Activated T-helper 2 cell treated with anti-CD3 and anti-CD28 coated beads, Interferon-gamma antibody, Interleukin-2, Interleukin-4, amounts not matched to agents 10 μg/mL and 5 μg/mL and 100 μg/mL, durations not matched to agents 14 hours and 24 hours and 36 hours (primary cell): ENCODE measurements around the gene LRRC45. TPM values are rescaled to one million over a fixed set of nuclear protein-coding genes. Genes with fewer than 3 reads are reported as not detected.

Experiments used
- DNase-seq: peaks from one replicate; pipeline ENCODE4 v3.0.0; 2021; ENCODE audit warnings: low spot score
- H3K27ac Mint-ChIP-seq: one replicate; pipeline ENCODE4 v1.8.0; 2021; ENCODE audit warnings: mixed read lengths
- H3K27me3 Mint-ChIP-seq: one replicate; pipeline ENCODE4 v1.8.0; 2021; ENCODE audit warnings: low read depth, mixed read lengths
- H3K36me3 Mint-ChIP-seq: one replicate; pipeline ENCODE4 v1.8.0; 2021; ENCODE audit warnings: low read depth, mixed read lengths
- H3K4me1 Mint-ChIP-seq: one replicate; pipeline ENCODE4 v1.8.0; 2021; ENCODE audit warnings: low read depth, mixed read lengths
- H3K4me3 Mint-ChIP-seq: one replicate; pipeline ENCODE4 v1.8.0; 2021; ENCODE audit warnings: low read depth, mild to moderate bottlenecking, moderate library complexity, mixed read lengths
- H3K9me3 Mint-ChIP-seq: one replicate; pipeline ENCODE4 v1.8.0; 2021; ENCODE audit warnings: mixed read lengths
- intact Hi-C: fragments of 100-400 bp; cut with micrococcal nuclease; formaldehyde crosslinking; loops from one replicate; pipeline ENCODE4 v1.15.1; 2023
- total RNA-seq: library from RNA; stranded (reverse); gene quantifications from 2 replicates; pipeline ENCODE4 v1.2.3, GENCODE V29; 2022

Gene LRRC45
- total RNA-seq, 1 donor from 2014 or later: 33.4 TPM

- no peaks in the 10 kb centered on the region for H3K9me3 Mint-ChIP-seq
- H3K27me3 Mint-ChIP-seq: no peaks in the 10 kb centered on the region
- H3K36me3 Mint-ChIP-seq: peaks cover under 1% of the 10 kb centered on the region
- no peak overlapping the region for H3K4me3 Mint-ChIP-seq
- peaks cover 8% of the 10 kb centered on the region for H3K4me1 Mint-ChIP-seq
- intact Hi-C loops: no loop called here
- DNase-seq: no peak
- H3K27ac Mint-ChIP-seq: no peak overlapping the region
Observed at GRCh38 chr17:82041144-82041814, 18.2 kb downstream of the LRRC45 start.

DNA sequence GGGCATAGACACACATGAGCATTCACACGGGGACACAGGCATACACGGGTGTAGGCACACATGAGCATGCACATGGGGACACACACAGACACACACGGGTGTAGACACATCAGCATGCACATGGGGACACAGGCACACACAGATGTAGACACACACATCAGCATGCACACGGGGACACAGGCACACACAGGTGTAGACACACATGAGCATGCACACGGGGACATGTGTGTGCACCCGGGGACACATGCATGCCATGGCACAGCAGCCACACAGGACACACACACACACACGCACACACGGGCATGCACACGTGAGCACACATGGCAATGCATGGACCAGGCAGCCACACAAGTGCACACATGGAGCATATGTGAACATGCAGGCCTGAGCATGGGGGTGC lies 19.5 kb downstream of the LRRC45 start:
- intact Hi-C loops: no loop called here

GRCh38 chr17:82043507-82043906 lies 20.4 kb downstream of the LRRC45 start:
- Mint-ChIP-seq H3K9me3 (no peaks in the 10 kb centered on the region), H3K27ac (no peak overlapping the region), H3K36me3 (no peaks in the 10 kb centered on the region), H3K4me1 (peaks cover 7% of the 10 kb centered on the region), H3K27me3 (no peaks in the 10 kb centered on the region), H3K4me3 (no peak overlapping the region)
- DNase-seq: no peak
- intact Hi-C loops: no loop called here

More for the DNA sequence above, 19.5 kb downstream of the LRRC45 start:
- Mint-ChIP-seq H3K36me3 (no peaks in the 10 kb centered on the region), H3K4me1 (peaks cover 11% of the 10 kb centered on the region), H3K4me3 (no peak overlapping the region), H3K27me3 (no peaks in the 10 kb centered on the region), H3K27ac (no peak overlapping the region), H3K9me3 (no peaks in the 10 kb centered on the region)
- no peak for DNase-seq

DNA sequence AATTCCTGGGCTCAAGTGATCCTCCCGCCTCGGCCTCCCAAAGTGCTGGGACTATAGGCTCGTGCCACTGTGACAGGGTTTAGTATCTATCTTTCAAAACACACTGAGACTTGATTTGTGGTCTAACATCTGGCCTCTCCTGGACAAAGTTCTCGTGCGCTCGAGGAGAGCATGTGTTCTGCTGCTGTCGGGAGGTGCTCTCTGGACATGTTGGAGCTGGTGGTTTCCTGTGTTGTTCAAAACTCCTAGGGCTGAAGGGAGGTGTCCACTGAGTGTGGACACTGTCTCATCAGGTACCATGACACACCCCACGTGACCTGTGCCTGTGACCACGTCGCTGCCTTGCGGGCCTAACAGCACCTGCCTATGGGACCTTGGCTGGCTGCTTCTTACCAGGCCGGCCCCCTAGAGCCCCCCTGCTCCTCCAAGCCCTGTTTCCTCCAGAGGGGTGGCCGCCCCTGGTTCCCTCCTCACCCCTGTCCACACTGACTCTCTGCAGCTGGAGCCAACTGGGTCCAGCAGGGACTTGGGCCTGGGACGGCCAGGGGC lies 22.9 kb downstream of the LRRC45 start:
- H3K4me3 Mint-ChIP-seq: no peak overlapping the region
- peaks cover 5% of the 10 kb centered on the region for H3K36me3 Mint-ChIP-seq
- no peaks in the 10 kb centered on the region for H3K9me3 Mint-ChIP-seq
- DNase-seq: no peak
- no peak overlapping the region for H3K27ac Mint-ChIP-seq
- H3K4me1 Mint-ChIP-seq: peaks cover 7% of the 10 kb centered on the region
- intact Hi-C loops: no loop called here
- no peaks in the 10 kb centered on the region for H3K27me3 Mint-ChIP-seq

GRCh38 chr17:82046903-82047302 lies 23.8 kb downstream of the LRRC45 start:
- Mint-ChIP-seq H3K36me3 (peaks cover 5% of the 10 kb centered on the region), H3K27ac (no peak overlapping the region), H3K9me3 (no peaks in the 10 kb centered on the region), H3K27me3 (no peaks in the 10 kb centered on the region), H3K4me3 (peak overlapping the region; percentile 17), H3K4me1 (peaks cover 7% of the 10 kb centered on the region)
- intact Hi-C loops: no loop called here
- DNase-seq: no peak

DNA sequence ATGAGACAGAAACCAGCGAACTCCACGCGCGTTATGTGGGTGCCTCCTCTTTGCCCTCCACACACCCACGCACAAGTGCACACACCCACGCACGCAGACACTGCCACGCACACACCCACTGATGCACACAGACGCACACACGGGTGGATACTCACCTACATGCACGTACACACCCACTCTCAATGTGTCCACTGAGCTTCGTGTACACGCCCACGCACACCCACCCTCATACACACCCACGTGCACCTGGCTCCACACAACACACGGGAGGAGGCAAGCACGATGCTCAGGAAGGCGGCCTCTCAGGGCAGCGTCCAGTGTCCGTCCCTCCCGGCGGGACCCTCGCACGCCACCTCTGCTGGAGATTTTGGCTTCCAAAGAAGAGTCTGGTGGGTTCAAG lies 24.3 kb downstream of the LRRC45 start:
- H3K27ac Mint-ChIP-seq: no peak overlapping the region
- no peak for DNase-seq
- H3K27me3 Mint-ChIP-seq: no peaks in the 10 kb centered on the region
- peaks cover 7% of the 10 kb centered on the region for H3K4me1 Mint-ChIP-seq
- peaks cover 5% of the 10 kb centered on the region for H3K36me3 Mint-ChIP-seq
- no peak overlapping the region for H3K4me3 Mint-ChIP-seq
- intact Hi-C loops: no loop called here
- no peaks in the 10 kb centered on the region for H3K9me3 Mint-ChIP-seq

GRCh38 chr17:82047914-82048570 lies 24.9 kb downstream of the LRRC45 start:
- Mint-ChIP-seq H3K27me3 (no peaks in the 10 kb centered on the region), H3K9me3 (no peaks in the 10 kb centered on the region), H3K36me3 (peaks cover 5% of the 10 kb centered on the region), H3K4me3 (no peak overlapping the region), H3K4me1 (peaks cover 7% of the 10 kb centered on the region), H3K27ac (no peak overlapping the region)
- DNase-seq: no peak
- intact Hi-C loops: no loop called here

- H3K4me1 Mint-ChIP-seq: peaks cover 7% of the 10 kb centered on the region
- no peak overlapping the region for H3K27ac Mint-ChIP-seq
- intact Hi-C loops: no loop called here
- no peak for DNase-seq
- peaks cover 5% of the 10 kb centered on the region for H3K36me3 Mint-ChIP-seq
- H3K9me3 Mint-ChIP-seq: no peaks in the 10 kb centered on the region
- no peaks in the 10 kb centered on the region for H3K27me3 Mint-ChIP-seq
- peak overlapping the region; percentile 21 for H3K4me3 Mint-ChIP-seq
Observed at GRCh38 chr17:82048571-82048971, 25.5 kb downstream of the LRRC45 start.

GRCh38 chr17:82049106-82049505 lies 26.0 kb downstream of the LRRC45 start:
- H3K27me3 Mint-ChIP-seq: no peaks in the 10 kb centered on the region
- H3K27ac Mint-ChIP-seq: no peak overlapping the region
- H3K4me1 Mint-ChIP-seq: peaks cover 7% of the 10 kb centered on the region
- no peak for DNase-seq
- no peaks in the 10 kb centered on the region for H3K9me3 Mint-ChIP-seq
- peaks cover 5% of the 10 kb centered on the region for H3K36me3 Mint-ChIP-seq
- intact Hi-C loops: no loop called here
- H3K4me3 Mint-ChIP-seq: peak overlapping the region; percentile 37

DNA sequence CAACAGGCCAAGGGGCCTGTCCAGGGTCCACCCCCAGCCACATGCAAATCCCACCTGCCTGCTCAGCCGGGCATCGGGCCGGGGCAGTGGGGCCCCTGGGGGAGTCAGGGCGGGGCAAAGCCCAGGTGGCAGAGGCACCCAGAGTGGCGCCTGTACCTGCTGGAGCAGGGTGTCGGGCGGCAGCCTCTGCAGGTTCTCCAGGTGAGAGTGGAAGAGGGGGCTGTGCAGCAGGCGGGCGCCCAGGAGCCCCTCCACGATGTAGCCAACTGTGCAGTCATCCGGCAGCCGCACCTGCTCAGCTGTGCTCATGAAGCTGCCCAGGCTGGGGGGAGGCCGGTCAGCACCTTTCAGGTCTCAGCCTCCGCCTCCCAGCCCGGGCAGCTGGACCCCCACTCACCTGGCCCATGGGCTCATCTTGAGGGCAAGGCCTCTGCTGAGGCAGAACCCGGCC lies 26.4 kb downstream of the LRRC45 start:
- no peak overlapping the region for H3K27ac Mint-ChIP-seq
- DNase-seq: no peak
- H3K9me3 Mint-ChIP-seq: no peaks in the 10 kb centered on the region
- H3K36me3 Mint-ChIP-seq: peaks cover 5% of the 10 kb centered on the region
- no peaks in the 10 kb centered on the region for H3K27me3 Mint-ChIP-seq
- H3K4me3 Mint-ChIP-seq: no peak overlapping the region
- peaks cover 7% of the 10 kb centered on the region for H3K4me1 Mint-ChIP-seq
- intact Hi-C loops: no loop called here

GRCh38 chr17:82050152-82050760 lies 27.2 kb downstream of the LRRC45 start:
- no peak for DNase-seq
- intact Hi-C loops: no loop called here
- H3K27ac Mint-ChIP-seq: peak overlapping the region; percentile 76
- no peaks in the 10 kb centered on the region for H3K9me3 Mint-ChIP-seq
- H3K36me3 Mint-ChIP-seq: peaks cover 10% of the 10 kb centered on the region
- H3K27me3 Mint-ChIP-seq: no peaks in the 10 kb centered on the region
- H3K4me1 Mint-ChIP-seq: peaks cover 7% of the 10 kb centered on the region
- H3K4me3 Mint-ChIP-seq: peak overlapping the region; percentile 87

GRCh38 chr17:82050761-82051641 lies 27.9 kb downstream of the LRRC45 start:
- intact Hi-C loops: no loop called here
- DNase-seq: no peak
- Mint-ChIP-seq H3K9me3 (no peaks in the 10 kb centered on the region), H3K4me3 (peak overlapping the region; percentile 87), H3K27ac (peak overlapping the region; percentile 76), H3K27me3 (no peaks in the 10 kb centered on the region), H3K4me1 (peaks cover 7% of the 10 kb centered on the region), H3K36me3 (peaks cover 10% of the 10 kb centered on the region)
